NCI-H2196 treated with DMSO at 0.1 percent for 48 hours (cell line): Measurements from ENCODE around the gene CFAP99.

Experiments
- DNase-seq: peaks from one replicate; lab custom pipeline; 2025; ENCODE audit not compliant: unreplicated experiment; lab: John Stamatoyannopoulos, UW

The CFAP99 gene

DNA sequence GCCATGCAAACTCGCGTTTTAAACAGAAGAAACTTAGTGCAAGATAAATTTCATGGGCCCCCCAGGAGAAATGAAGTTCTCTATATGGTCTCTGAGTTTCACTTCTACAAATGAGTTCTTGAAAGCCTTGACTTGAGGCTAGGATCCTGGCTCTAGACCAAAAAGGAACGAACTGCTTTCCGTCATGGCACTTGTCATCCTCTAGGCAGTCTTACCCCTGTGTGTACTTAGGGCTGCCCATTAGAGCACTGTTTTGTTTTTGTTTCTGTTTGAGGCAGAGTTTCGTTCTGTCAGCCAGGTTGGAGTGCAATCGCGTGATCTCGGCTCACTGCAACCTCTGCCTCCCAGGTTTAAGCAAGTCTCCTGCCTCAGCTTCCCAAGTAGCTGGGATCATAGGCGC, 79.2 kb downstream of the CFAP99 start:
- no peak for DNase-seq

DNA sequence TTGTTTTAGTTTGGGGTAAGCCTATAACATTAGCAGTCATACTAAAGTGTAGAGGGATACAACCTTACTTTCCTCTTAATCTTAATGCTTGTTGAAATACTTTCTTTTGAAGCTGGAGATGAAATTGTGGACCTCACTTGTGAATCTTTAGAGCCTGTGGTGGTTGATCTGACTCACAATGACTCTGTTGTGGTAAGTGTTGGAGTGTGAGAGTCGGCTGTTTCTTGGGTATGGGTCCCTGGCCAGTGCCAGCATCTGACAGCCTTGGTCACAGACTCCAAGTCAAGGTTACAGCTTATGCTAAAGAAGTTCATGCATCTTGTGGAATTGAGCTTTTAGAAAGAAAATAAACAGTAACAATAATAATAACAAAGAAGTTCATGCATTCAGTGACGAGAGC, 81.8 kb downstream of the CFAP99 start:
- no peak for DNase-seq

DNA sequence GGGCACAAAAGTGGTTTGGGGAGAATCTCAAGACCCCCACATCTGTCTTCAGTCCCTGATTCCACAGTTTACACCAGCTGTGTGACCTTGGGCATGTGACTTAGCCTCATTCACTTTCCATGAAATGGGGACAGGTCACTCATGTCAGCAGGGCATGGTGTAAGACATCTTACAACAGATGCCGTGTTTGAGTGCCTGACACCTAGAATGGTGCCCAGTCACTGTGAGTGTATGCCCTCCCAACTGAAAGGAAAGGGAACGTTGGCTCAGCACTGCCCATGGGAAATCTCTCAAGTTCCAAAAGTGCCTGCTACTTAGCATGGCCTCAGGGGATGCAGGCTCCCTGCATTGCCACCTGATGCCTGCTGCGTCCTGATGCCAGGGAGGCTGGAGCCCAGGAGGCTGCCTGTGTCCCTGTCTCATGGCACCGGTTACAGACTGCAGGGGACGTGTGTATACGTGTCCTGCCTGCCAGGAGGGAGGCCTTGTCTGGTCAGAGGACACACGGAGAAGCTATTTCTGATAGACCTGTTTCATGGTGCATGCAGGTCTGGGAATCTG, 82.4 kb downstream of the CFAP99 start:
- DNase-seq: no peak

DNA sequence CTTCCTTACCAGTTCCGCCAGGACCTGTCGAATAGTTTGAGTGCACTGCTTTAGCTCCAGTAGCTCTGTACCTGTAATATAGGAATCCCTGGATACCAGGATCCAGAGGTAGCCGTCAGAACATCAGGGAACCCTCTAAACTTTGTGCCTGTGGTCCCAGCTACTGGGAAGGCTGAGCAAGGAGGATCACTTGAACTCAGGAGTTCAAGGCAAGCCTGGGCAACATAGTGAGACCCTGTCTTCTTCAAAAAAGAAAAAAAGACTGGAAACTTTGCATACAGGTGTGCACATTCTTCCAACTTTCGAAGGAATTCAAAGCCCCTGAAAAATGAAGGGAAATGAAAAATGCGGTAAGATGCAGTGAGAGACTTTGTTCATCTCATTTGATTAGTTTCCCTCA, 85.1 kb downstream of the CFAP99 start:
- no peak for DNase-seq

DNA sequence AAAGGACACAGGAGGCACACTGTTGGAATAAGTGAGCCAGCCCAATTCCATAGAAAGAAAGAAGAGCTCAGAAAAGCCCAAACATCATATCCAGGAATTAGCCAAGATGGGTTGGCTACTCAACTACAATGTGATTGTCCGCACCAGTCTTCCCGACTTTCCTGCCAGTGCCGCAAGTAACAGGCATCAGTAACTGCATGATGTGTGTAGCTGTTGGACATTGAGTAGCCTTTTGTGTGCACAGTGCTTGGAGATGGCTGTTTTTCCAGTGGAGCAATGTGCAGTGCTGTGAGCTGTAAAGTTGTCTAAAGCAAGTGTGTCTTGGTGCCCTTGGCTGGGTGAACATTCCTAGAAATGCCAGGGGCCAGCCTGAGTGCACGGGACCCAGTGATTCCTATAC, 88.5 kb downstream of the CFAP99 start:
- DNase-seq: no peak

DNA sequence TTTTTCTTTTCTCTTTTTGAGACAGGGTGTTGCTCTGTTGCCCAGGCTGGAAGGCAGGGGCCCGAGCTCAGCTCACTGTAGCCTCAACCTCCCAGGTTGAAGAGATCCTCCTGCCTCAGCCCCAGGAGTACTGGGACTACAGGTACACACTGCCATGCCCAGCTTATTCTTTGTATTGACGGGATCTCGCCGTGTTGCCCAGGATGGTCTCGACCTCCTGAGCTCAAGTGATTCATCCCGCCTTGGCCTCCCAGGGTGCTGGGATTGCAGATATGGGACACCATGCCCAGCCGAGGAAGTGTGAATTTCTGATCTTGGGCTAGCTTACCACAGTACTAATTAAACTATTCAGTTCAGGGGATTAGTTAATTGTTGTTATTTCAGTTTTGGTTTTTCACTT, 89.1 kb downstream of the CFAP99 start:
- no peak for DNase-seq

DNA sequence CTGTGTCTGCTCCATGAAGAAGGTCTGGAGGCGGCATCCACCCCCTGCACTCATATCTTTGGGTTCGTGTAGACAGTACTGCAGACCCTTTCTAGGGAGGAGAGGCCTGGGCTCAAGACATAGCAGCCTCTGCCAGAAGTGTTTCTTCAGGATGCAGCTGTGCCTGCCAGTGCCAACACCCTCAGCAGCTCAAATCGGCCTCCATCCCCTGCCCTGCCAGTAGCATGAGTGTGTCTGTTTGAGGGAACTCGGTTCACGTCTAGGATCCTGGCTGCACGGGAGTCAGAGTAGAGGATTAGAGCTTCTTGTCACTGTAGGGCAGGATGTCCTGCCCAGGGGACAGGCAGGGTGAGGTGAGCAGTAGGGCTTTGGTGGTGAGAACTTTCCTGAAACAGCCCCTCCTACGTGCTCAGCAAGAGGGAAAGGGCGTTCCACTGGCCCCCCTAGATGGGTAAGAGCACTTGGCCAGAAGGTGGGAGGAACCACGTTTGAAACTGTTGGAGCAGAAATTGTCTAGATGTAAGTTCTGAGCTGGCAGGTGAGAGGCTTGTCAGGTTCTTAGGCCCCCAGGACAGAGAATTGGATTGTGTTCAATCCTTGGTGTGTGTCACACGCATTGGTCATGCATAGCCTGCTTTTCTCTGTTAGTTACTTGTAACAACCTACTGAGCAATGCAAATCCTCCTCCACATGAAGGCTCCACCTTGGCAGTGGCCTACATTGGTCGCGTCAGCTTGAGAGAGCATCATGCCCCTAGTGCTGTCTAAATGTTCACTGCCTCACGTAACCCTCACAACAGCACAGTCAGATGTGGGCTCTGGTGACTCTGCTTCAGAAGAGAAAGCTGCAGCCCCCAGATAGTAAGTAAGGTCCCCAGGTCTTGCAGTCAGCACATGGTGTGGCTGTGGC, 91.8 kb downstream of the CFAP99 start:
- DNase-seq: no peak

DNA sequence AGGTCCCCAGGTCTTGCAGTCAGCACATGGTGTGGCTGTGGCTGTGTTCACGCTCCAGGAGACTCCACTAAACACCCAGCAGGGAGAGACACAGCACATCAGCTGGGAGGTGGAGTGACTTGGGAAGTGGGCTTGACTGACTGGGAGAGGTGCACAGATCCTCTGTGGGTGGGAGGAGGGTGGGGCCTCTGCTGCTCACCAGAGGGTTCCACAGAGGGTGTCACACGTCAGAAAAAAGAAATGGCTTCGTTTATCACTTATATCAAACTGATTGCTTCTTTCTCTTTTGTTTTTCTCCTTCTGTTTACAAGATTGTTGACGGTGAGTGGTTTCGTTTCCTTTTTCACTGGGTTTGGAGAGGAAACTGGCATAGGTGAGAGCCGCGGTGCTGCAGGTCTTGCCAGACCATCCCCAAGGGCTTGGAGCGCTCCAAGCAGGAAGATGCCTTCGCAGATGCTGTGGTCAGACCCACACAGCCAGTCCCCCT, 92.9 kb downstream of the CFAP99 start:
- DNase-seq: no peak
